HEK293 (cell line): ENCODE measurements around the gene INHA.

Source experiments
- CTCF ChIA-PET: fragments of 350-600 bp; formaldehyde crosslinking; extraction: SDS; loops from one replicate; lab custom pipeline; 2021; ENCODE audit warnings: antibody characterized with exemption; lab: Yijun Ruan, JAX
- POLR2A ChIA-PET: fragments of 300-600 bp; formaldehyde crosslinking; extraction: SDS; loops from one replicate; lab custom pipeline; 2020; ENCODE audit warnings: antibody characterized with exemption, inconsistent platforms; lab: Yijun Ruan, JAX
- H3K27ac ChIP-seq: fragments of 200-500 bp; sonication (Bioruptor generic); 2 replicates; pipeline ENCODE4 v1.5.1; 2014; ENCODE audit warnings: low read depth, low read length, control low read depth, inconsistent platforms; ENCODE audit errors: extremely low read depth
- H3K36me3 ChIP-seq, 2 experiments: fragments of 200-500 bp in 1 of 2; sonication (Bioruptor generic) in 1 of 2; 1 replicate in 1 of 2; 2 replicates in 1 of 2; pipeline ENCODE4 v1.5.1; 2014 to 2017; ENCODE audit warnings: inconsistent platforms in 2 of 2, low read length in 2 of 2; ENCODE audit not compliant: control insufficient read depth in 2 of 2, insufficient read depth in 1 of 2
- H3K4me1 ChIP-seq: fragments of 200-500 bp; sonication (Bioruptor generic); 2 replicates; pipeline ENCODE4 v1.5.1; 2014; ENCODE audit warnings: mild to moderate bottlenecking, low read length, inconsistent platforms; ENCODE audit not compliant: control insufficient read depth, insufficient read depth
- H3K4me3 ChIP-seq: 2 replicates; pipeline ENCODE4 v1.5.1; 2011; ENCODE audit warnings: low read depth, mild to moderate bottlenecking, control low read depth, low read length, moderate library complexity
- H3K9me3 ChIP-seq: fragments of 200-500 bp; sonication (Bioruptor generic); 2 replicates; pipeline ENCODE4 v1.5.1; 2014; ENCODE audit warnings: low read depth, low read length, inconsistent platforms; ENCODE audit not compliant: control insufficient read depth, insufficient read depth
- FEZF1 ChIP-seq: fragments of 450-650 bp; formaldehyde crosslinking; IDR thresholded peaks from 2 replicates; pipeline ENCODE4 v1.5.1; 2016; ENCODE audit warnings: missing biosample characterization, missing genetic modification characterization
- MEIS1 ChIP-seq: sonication (generic); formaldehyde crosslinking; IDR thresholded peaks from 2 replicates; pipeline ENCODE4 v1.8.1; 2022; ENCODE audit warnings: missing genetic modification reagents, mild to moderate bottlenecking, borderline replicate concordance
- MYNN ChIP-seq: fragments of 450-650 bp; formaldehyde crosslinking; IDR thresholded peaks from 2 replicates; pipeline ENCODE4 v1.5.1; 2016; ENCODE audit warnings: missing biosample characterization, missing genetic modification characterization, borderline replicate concordance
- SCRT1 ChIP-seq: fragments of 450-650 bp; formaldehyde crosslinking; IDR thresholded peaks from 2 replicates; pipeline ENCODE4 v1.5.1; 2016; ENCODE audit warnings: missing biosample characterization, missing genetic modification characterization, borderline replicate concordance
- ZBTB21 ChIP-seq: fragments of 450-650 bp; formaldehyde crosslinking; IDR thresholded peaks from 2 replicates; pipeline ENCODE4 v1.5.1; 2017; ENCODE audit warnings: missing biosample characterization, missing genetic modification characterization
- ZFP69B ChIP-seq: fragments of 450-650 bp; formaldehyde crosslinking; IDR thresholded peaks from 2 replicates; pipeline ENCODE4 v1.5.1; 2016; ENCODE audit warnings: missing biosample characterization, missing genetic modification characterization
- ZNF157 ChIP-seq: fragments of 450-650 bp; formaldehyde crosslinking; IDR thresholded peaks from 2 replicates; pipeline ENCODE4 v1.5.1; 2016; ENCODE audit warnings: missing biosample characterization, missing genetic modification characterization
- ZNF23 ChIP-seq: fragments of 450-650 bp; formaldehyde crosslinking; IDR thresholded peaks from 2 replicates; pipeline ENCODE4 v1.5.1; 2016; ENCODE audit warnings: missing biosample characterization, missing genetic modification characterization, borderline replicate concordance
- ZNF311 ChIP-seq: fragments of 450-650 bp; formaldehyde crosslinking; IDR thresholded peaks from 2 replicates; pipeline ENCODE4 v1.5.1; 2017; ENCODE audit warnings: missing biosample characterization, missing genetic modification characterization, borderline replicate concordance
- ZNF529 ChIP-seq: fragments of 450-650 bp; formaldehyde crosslinking; IDR thresholded peaks from 2 replicates; pipeline ENCODE4 v1.5.1; 2017; ENCODE audit warnings: missing genetic modification characterization, missing biosample characterization; ENCODE audit not compliant: insufficient replicate concordance
- ZNF843 ChIP-seq: fragments of 450-650 bp; formaldehyde crosslinking; IDR thresholded peaks from 2 replicates; pipeline ENCODE4 v1.5.1; 2016; ENCODE audit warnings: missing biosample characterization, missing genetic modification characterization
- ZSCAN23 ChIP-seq: fragments of 450-650 bp; formaldehyde crosslinking; IDR thresholded peaks from 2 replicates; pipeline ENCODE4 v1.5.1; 2016; ENCODE audit warnings: missing biosample characterization, missing genetic modification characterization
- TF ChIP-seq, protein P1 (sequence below): fragments of 450-650 bp; formaldehyde crosslinking; IDR thresholded peaks from 2 replicates; pipeline ENCODE4 v1.5.1; 2016; ENCODE audit warnings: missing biosample characterization, missing genetic modification characterization, low read depth
- TF ChIP-seq, protein P2 (sequence below): fragments of 450-650 bp; formaldehyde crosslinking; IDR thresholded peaks from 2 replicates; pipeline ENCODE4 v1.5.1; 2016; ENCODE audit warnings: missing biosample characterization, missing genetic modification characterization
- TF ChIP-seq, protein P3 (sequence below): fragments of 450-650 bp; formaldehyde crosslinking; IDR thresholded peaks from 2 replicates; pipeline ENCODE4 v1.5.1; 2016; ENCODE audit warnings: missing biosample characterization, missing genetic modification characterization
- TF ChIP-seq, protein P4 (sequence below): fragments of 450-650 bp; formaldehyde crosslinking; IDR thresholded peaks from 2 replicates; pipeline ENCODE4 v1.5.1; 2017; ENCODE audit warnings: missing biosample characterization, mild to moderate bottlenecking, missing genetic modification characterization, moderate library complexity
- TF ChIP-seq, protein P5 (sequence below): fragments of 450-650 bp; formaldehyde crosslinking; IDR thresholded peaks from 2 replicates; pipeline ENCODE4 v1.5.1; 2016; ENCODE audit warnings: missing biosample characterization, missing genetic modification characterization

INHA gene

DNA sequence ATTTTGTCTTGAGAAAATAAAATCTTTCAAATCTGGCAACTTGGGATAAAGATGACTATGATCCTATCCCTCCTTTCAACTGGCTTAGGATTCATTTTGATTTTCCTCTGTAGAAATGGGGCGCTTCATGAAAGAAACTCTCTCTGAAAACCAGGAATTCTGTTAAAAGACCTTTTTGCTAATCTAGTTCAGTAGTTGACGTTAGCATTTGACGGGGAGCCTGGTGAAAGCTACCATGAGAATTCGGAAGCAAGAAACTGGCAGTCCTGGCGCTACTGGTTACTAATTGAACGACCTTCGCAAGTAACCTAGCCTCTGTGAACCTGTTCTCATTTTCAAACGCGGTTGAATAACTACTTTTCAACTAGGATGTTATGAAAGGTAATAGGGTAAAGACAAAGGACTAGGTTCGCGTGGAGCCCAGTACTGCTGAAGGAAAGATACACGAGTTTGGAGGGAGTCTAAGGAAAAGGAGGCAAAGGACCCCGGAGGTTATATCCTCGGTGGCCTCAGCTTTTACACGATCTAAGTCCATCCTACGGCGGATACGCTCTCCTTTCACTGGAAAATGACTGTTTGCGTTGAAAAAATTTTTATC lies 24.9 kb downstream of the INHA start:
- CTCF ChIA-PET = interaction anchor here (0.9 to 3.4 kb wide), 4 partner anchors 37 to 323 kb away, joined by 3 to 13 read pairs (median 8); no protein-coding TSS in a partner anchor
- Histone ChIP-seq H3K9me3 (no peaks in the 10 kb centered on the region), H3K4me3 (peak overlapping the region; percentile 84), H3K4me1 (peaks cover 6% of the 10 kb centered on the region)
- TF ChIP-seq ZNF529 (tag by site-specific recombination) (no peak), SCRT1 (tag by site-specific recombination) (no peak), ZNF843 (no peak), ZSCAN23 (tag by site-specific recombination) (no peak), FEZF1 (tag by site-specific recombination) (no peak), ZBTB21 (tag by site-specific recombination) (no peak), ZFP69B (no peak), ZNF311 (tag by site-specific recombination) (no peak), MEIS1 (CRISPR knock-in tag) (no peak), ZNF157 (tag by site-specific recombination) (no peak), ZNF23 (tag by site-specific recombination) (no peak), MYNN (tag by site-specific recombination) (no peak)
- TF ChIP-seq, protein P1, sequence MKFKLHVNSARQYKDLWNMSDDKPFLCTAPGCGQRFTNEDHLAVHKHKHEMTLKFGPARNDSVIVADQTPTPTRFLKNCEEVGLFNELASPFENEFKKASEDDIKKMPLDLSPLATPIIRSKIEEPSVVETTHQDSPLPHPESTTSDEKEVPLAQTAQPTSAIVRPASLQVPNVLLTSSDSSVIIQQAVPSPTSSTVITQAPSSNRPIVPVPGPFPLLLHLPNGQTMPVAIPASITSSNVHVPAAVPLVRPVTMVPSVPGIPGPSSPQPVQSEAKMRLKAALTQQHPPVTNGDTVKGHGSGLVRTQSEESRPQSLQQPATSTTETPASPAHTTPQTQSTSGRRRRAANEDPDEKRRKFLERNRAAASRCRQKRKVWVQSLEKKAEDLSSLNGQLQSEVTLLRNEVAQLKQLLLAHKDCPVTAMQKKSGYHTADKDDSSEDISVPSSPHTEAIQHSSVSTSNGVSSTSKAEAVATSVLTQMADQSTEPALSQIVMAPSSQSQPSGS (tag by site-specific recombination) = no peak
- TF ChIP-seq, protein P2, sequence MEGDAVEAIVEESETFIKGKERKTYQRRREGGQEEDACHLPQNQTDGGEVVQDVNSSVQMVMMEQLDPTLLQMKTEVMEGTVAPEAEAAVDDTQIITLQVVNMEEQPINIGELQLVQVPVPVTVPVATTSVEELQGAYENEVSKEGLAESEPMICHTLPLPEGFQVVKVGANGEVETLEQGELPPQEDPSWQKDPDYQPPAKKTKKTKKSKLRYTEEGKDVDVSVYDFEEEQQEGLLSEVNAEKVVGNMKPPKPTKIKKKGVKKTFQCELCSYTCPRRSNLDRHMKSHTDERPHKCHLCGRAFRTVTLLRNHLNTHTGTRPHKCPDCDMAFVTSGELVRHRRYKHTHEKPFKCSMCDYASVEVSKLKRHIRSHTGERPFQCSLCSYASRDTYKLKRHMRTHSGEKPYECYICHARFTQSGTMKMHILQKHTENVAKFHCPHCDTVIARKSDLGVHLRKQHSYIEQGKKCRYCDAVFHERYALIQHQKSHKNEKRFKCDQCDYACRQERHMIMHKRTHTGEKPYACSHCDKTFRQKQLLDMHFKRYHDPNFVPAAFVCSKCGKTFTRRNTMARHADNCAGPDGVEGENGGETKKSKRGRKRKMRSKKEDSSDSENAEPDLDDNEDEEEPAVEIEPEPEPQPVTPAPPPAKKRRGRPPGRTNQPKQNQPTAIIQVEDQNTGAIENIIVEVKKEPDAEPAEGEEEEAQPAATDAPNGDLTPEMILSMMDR (tag by site-specific recombination) = no peak
- TF ChIP-seq, protein P3, sequence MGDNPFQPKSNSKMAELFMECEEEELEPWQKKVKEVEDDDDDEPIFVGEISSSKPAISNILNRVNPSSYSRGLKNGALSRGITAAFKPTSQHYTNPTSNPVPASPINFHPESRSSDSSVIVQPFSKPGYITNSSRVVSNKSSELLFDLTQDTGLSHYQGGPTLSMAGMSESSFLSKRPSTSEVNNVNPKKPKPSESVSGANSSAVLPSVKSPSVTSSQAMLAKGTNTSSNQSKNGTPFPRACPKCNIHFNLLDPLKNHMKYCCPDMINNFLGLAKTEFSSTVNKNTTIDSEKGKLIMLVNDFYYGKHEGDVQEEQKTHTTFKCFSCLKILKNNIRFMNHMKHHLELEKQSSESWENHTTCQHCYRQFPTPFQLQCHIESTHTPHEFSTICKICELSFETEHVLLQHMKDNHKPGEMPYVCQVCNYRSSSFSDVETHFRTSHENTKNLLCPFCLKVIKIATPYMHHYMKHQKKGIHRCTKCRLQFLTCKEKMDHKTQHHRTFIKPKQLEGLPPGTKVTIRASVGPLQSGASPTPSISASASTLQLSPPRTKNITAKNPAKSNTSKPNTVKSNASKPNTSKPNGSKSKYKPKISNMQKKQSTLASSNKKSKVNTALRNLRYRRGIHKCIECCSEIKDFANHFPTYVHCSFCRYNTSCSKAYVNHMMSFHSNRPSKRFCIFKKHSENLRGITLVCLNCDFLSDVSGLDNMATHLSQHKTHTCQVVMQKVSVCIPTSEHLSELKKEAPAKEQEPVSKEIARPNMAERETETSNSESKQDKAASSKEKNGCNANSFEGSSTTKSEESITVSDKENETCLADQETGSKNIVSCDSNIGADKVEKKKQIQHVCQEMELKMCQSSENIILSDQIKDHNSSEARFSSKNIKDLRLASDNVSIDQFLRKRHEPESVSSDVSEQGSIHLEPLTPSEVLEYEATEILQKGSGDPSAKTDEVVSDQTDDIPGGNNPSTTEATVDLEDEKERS (tag by site-specific recombination) = no peak
- TF ChIP-seq, protein P4, sequence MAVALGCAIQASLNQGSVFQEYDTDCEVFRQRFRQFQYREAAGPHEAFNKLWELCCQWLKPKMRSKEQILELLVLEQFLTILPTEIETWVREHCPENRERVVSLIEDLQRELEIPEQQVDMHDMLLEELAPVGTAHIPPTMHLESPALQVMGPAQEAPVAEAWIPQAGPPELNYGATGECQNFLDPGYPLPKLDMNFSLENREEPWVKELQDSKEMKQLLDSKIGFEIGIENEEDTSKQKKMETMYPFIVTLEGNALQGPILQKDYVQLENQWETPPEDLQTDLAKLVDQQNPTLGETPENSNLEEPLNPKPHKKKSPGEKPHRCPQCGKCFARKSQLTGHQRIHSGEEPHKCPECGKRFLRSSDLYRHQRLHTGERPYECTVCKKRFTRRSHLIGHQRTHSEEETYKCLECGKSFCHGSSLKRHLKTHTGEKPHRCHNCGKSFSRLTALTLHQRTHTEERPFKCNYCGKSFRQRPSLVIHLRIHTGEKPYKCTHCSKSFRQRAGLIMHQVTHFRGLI (tag by site-specific recombination) = no peak
- TF ChIP-seq, protein P5, sequence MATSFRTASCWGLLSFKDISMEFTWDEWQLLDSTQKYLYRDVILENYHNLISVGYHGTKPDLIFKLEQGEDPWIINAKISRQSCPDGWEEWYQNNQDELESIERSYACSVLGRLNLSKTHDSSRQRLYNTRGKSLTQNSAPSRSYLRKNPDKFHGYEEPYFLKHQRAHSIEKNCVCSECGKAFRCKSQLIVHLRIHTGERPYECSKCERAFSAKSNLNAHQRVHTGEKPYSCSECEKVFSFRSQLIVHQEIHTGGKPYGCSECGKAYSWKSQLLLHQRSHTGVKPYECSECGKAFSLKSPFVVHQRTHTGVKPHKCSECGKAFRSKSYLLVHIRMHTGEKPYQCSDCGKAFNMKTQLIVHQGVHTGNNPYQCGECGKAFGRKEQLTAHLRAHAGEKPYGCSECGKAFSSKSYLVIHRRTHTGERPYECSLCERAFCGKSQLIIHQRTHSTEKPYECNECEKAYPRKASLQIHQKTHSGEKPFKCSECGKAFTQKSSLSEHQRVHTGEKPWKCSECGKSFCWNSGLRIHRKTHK (tag by site-specific recombination) = no peak
- TF ChIP-seq, all 188 proteins: peak for 0
- peak overlapping the region; percentile 85 for H3K27ac ChIP-seq
- POLR2A ChIA-PET = interaction anchor here (0.6 to 4.4 kb wide), 12 partner anchors 20 to 210 kb away, joined by 3 to 44 read pairs (median 6); partner anchors contain the start of genes CHPF, DNPEP, INHA and OBSL1
- peaks cover 0 to 11% of the 10 kb centered on the region in 2 experiments; a peak in 1 of 3 replicates for H3K36me3 ChIP-seq
